NCI-H82 (cell line): ENCODE results near the gene CATSPERZ.

Experiments used
- DNase-seq: peaks from one replicate; lab custom pipeline; 2025; lab: John Stamatoyannopoulos, UW

The CATSPERZ gene

DNA sequence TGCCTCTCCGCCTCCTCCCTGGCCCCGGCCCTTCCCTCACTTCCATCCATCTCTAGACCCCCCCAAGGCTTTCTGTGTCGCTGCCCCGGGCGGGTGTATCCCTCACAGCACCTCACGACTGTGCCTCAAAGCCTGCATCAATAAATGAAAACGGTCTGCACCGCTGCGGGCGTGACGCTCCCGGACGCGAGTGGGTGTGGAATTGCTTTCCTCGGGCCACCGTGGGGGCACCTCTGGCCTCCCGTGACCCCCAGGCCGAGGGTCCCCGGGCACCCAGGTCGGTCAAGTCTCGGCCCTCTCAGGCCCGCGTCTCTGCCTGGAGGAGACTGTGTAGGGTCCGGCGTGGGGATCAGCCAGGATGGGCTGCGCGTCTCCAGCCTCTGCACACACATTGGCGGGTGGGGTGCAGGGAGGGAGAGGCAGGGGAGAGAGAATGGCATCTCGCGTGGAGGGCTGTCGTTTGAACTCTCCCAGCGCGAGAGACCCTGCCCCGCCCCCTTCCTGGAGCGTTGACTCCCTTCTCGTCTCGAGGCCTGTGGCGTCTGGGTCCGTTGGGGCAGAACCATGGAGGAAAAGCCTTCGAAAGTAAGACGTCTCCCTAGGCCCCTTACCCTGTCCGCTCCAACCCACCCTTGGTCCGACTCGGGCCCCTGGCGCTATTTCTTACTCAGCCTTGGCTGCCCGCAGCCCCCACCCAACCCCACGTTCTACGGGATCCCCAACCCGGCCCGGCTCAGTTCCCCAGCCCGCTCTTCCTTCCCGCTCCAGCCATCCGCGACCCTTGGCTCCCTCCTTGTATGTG is at the start of gene CATSPERZ:
Gene CATSPERZ, plus strand, starts transcription at position 512 of the 802 bp plus-strand sequence. Its CDS starts 53 bp downstream, at position 565.
- no peak for DNase-seq

- no peak for DNase-seq
These were observed 49.6 kb upstream of the CATSPERZ start for GRCh38 chr11:64250415-64251015.

DNA sequence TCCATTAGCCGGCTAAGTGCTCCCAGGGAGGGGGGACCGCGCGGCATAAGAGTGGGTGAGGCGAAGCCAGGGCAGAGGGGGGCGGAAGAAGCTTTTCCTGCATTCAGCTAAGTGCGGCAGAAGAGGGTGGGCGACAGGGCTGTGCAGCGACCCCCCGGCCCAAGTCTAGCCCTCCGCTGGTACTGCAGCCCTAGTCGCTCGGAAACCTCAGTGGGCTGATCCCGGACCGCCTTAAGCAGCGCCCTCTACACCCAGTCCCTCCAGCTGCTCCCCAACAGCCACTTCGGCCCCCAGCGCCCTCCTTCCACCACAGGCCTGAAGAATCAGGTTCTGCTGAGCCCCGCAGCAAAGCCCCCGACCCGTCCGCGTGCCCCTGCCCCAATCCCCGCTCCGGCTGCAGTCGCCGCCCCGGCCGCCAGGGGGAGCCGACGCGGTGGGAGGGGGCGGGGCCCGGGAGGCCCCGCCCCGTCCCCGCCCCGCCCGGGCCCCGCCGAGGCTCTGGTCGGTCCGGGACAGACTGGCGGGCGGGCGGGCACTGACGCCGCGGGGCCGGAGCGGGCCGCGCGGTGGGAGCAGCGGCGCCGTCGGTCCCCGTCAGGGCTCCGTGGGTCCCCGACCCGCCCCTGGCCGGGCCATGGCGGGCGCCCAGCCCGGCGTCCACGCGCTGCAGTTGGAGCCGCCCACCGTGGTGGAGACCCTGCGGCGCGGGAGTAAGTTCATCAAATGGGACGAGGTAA is 49.0 kb upstream of the CATSPERZ start, which contains the start of gene PLCB3:
Gene PLCB3, plus strand, starts transcription at position 515 of the 737 bp plus-strand sequence. Its CDS starts 120 bp downstream, at position 635.
- peak; percentile 75 for DNase-seq

DNA sequence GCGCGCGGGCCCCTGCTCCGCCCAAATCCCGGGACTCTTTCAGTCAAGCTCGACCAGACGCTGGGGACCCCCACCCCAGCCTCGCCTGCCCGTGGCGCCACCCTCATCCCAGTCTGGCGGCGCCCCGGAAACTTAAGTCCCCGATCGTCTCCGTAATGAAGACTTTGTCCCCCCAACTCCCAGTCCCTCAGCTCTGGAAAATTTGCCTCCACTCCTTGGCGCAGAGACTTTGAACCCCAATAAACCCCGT is 48.5 kb upstream of the CATSPERZ start:
- no peak for DNase-seq

GRCh38 chr11:64252003-64252872 is 47.9 kb upstream of the CATSPERZ start:
- peak; percentile 28 for DNase-seq

DNA sequence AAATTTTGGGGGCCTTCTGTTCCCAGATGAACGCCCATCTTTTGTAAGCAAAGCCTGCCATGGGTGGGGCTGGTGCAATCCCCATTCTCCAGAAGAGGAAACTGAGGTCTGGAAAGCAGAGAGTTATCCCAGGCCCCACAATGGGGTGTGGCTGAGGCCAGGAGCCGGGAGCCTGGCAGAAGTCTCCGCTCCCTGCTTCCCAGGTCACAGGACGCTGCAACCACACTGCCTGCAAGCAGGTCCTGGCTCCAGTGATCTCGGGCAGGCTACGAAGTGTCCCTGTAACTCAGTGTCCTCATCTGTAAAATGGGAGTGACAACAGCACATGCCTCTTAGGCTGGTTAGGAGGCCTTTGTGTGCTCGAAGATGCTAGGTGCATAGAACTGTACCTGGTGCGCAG is 47.1 kb upstream of the CATSPERZ start:
- DNase-seq = no peak

- DNase-seq = no peak
These were observed 46.7 kb upstream of the CATSPERZ start for GRCh38 chr11:64253481-64253880.

- DNase-seq = no peak
These were observed 45.8 kb upstream of the CATSPERZ start for GRCh38 chr11:64254326-64254725.

DNA sequence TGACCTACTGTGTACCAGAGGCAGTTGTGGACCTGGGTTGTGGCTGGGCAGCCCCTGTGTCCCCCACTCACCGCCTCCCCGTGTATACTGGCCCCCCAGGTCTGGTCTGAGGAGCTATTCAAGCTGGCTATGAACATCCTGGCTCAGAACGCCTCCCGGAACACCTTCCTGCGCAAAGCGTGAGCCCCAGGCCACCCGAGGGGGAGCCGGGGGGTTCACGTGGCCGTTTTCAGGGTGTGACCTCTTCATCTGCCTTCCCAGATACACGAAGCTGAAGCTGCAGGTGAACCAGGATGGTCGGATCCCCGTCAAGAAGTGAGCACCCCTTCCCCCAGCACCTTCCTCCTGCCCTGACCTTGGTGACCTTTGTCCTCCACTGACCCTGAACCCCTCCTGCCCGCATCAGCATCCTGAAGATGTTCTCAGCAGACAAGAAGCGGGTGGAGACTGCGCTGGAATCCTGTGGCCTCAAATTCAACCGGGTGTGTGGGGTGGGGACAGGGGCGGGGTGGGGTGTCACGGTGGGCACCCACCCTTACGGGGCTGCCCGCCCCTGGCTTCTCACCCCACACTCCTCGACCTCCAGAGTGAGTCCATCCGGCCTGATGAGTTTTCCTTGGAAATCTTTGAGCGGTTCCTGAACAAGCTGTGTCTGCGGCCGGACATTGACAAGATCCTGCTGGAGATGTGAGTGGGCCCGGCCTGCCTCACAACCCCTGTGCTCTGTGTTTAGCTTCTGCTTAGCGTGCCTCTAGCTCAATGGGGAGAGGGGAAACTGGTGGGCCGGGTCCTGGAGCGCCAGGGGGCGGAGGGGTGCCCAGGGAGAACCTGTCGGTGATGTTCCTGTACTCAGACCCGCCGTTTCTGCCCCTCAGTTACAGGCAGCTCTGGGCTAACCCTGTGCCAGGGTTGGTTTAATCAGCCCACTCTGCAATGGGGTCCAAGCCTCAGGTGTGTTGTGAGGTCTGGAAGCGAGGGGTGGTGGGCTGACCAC is 44.7 kb upstream of the CATSPERZ start:
- DNase-seq = no peak

GRCh38 chr11:64256300-64256699 is 43.9 kb upstream of the CATSPERZ start:
- DNase-seq = no peak

- no peak for DNase-seq
These were observed 41.8 kb upstream of the CATSPERZ start for GRCh38 chr11:64258356-64258755.

GRCh38 chr11:64258946-64259532 is 41.1 kb upstream of the CATSPERZ start:
- DNase-seq = no peak

DNA sequence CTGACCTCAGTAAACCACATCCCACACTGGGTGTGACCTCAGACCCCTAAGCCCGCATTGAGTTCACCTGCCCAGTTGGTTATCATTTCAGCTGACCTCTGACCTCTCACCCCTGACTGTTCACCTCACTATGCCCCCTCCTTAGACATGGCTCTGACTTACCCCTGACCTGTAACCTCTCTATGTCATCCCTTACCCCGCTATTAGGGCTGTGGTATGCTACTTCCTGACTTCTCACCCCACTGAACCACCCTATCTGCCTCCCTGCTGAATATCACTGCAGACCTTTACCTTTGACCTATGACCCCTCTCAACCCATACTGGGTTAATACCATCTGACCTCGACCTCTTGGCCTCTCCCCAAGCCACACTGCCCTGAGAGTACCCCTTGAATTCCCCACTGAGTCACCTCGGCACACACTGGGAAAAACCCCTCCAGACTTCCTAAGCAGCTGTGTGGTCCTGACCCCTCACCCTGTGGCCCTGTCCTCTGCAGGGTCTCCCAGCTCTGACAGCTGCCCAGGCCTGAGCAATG is 40.6 kb upstream of the CATSPERZ start:
- no peak for DNase-seq

GRCh38 chr11:64260147-64260708 is 39.9 kb upstream of the CATSPERZ start:
- no peak for DNase-seq

GRCh38 chr11:64261556-64262080 is 38.5 kb upstream of the CATSPERZ start:
- DNase-seq = no peak

DNA sequence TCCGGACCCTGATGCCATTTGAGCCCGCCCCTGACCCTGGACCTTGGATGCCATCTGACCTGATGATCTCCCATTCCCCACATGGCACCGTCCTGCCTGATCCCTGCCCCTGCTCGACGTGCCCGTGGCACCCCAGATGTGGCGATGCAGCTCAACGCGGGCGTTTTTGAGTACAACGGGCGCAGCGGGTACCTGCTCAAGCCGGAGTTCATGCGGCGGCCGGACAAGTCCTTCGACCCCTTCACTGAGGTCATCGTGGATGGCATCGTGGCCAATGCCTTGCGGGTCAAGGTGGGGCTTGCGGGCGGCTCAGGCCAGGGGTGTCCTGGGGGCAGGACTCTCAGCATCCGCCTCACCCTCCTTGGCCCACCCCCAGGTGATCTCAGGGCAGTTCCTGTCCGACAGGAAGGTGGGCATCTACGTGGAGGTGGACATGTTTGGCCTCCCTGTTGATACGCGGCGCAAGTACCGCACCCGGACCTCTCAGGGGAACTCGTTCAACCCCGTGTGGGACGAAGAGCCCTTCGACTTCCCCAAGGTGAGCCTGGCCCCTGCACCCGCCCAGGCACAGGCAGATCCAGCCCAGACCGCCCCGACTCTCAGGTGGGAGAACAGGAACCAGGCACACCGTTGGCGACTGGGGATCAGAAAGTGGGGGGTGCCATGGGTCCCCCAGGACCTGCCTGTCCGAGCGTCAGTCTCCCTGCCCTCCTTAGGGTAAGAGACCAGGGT is 37.7 kb upstream of the CATSPERZ start:
- no peak for DNase-seq

DNA sequence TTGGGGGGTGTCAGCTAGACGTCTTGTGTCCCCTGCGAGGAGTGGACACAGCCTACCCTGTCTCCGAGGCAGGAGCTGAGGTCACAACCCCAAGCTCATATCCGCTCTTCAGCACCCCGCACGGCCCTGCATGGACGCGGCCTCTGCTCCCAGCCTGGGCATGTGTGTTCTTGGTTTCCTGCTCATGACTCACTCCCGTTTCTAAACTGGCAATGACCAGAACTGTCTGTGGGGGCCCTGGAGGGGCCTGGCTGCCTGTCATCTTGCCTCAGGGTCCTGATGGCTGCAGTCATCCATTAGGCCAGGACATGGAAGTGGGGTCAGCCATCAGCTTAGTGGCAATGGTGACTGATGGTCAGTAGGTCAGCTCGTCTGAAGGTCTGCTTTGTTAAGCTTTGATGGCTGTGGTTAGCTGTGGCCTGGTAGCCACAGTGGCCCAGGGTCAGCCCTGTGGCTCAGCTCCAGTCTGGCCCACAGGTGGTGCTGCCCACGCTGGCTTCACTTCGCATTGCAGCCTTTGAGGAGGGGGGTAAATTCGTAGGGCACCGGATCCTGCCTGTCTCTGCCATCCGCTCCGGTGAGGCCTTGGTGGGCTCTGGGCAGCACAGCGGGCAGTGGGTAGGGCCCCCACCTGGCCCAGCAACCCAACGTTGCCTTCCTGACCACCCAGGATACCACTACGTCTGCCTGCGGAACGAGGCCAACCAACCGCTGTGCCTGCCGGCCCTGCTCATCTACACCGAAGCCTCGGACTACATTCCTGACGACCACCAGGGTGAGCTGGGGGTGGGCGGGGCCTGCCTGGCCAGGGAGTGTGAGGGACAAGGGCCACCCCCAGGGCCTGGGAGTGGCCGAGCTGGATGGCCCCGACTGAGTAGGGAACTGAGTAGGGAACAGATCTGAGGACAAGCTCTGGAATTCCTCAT is 36.9 kb upstream of the CATSPERZ start:
- DNase-seq = no peak

DNA sequence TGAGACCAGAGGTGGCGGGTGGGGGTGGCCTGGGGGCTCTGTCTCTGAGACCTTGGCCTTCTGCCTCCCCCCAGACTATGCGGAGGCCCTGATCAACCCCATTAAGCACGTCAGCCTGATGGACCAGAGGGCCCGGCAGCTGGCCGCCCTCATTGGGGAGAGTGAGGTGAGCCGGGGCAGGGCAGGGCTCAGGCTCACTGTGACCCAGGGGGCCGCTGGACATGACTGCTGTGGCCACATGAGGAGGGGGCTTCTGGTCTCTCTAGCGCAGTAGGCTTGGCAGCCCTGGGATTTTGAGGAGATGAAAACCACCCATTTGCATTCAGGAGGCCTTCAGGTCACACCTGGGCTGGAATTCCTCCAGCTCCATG is 36.2 kb upstream of the CATSPERZ start:
- DNase-seq = no peak
